Measurements from ENCODE around the gene C5orf58.
"Not testable (repeated sequence)": the region's sequence is repeated elsewhere in the genome, so short reads cannot be mapped to it uniquely, and the experiment has no call there.

Gene C5orf58

GRCh38 chr5:170225326-170226128 lies 7.3 kb upstream of the C5orf58 start:
- DNase-seq, result peak; percentile 36

DNA sequence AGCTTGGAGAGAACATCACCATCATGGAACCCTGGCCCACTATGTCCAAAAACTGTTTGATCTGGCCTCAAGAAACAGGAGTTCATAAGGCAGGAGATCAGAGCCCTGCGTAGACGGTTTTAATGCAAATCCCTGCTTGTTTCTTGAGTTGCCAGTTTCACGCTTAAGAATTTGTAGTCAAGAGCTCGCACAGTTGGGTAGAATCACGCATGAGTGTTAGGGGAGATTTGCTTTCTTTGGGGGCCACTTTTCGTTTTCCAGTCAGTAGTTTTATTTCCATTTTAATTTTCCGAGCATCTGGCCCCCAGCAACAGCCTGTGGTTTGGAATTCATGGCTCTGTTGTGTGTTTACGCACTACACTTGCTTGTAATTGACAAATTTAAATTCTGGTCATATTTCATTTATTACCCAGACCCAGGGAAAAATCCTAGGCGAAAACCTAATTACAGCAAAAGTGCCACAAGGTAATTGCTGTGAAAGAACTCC lies 6.6 kb upstream of the C5orf58 start:
- no peak for DNase-seq

DNA sequence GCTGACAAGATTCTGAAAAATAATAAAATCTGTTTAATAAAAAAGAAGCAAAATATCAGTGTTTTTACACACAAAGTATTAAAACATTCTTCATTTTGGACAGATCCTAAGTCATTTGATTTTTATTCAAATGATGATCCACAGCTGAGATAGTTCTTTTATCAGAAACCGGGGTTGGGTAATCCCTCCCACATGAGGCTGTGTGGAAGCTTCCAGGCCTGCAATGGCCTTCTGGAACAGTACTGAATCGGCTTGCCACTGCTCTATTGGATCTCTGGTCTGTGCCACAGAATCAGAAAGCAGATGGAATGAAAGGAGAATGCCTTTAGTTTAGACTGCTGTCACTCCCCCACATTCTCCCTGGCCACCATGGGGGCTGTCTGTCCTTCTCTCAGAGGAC lies 6.1 kb upstream of the C5orf58 start:
- DNase-seq, result no peak

DNA sequence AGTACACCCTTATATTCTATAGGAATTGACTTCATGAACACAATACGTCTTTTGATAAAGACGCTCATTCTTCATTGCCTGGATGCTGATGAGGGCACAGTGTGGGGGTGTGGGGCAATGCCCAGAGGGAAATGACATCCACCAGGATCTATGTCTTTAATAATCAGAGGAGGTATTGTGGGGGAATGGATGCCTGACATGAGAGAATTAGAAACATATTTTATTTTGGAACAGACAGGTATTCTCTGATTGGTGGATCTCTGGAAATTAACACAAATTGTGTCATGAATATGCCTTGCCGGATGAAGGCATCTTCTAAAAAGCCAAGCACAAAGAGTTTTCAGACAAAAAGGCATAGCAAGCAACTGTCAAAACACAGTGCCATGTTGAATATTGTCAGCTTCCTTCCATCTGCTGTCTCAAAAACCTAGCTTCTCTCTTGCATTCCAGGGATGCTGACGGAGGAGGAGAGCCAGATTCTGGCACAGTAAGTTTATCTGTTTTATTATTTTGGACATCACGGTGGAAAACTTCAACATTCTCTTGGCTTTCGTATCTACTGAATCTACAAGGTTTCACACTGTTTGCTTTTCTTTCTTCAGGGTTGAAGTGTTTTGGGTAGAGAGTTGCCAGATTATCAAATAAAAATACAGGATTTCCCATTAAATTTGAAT lies 3.9 kb upstream of the C5orf58 start:
- DNase-seq, result no peak

GRCh38 chr5:170233358-170233892 lies 640 bp downstream of the C5orf58 start:
- DNase-seq, result no peak

DNA sequence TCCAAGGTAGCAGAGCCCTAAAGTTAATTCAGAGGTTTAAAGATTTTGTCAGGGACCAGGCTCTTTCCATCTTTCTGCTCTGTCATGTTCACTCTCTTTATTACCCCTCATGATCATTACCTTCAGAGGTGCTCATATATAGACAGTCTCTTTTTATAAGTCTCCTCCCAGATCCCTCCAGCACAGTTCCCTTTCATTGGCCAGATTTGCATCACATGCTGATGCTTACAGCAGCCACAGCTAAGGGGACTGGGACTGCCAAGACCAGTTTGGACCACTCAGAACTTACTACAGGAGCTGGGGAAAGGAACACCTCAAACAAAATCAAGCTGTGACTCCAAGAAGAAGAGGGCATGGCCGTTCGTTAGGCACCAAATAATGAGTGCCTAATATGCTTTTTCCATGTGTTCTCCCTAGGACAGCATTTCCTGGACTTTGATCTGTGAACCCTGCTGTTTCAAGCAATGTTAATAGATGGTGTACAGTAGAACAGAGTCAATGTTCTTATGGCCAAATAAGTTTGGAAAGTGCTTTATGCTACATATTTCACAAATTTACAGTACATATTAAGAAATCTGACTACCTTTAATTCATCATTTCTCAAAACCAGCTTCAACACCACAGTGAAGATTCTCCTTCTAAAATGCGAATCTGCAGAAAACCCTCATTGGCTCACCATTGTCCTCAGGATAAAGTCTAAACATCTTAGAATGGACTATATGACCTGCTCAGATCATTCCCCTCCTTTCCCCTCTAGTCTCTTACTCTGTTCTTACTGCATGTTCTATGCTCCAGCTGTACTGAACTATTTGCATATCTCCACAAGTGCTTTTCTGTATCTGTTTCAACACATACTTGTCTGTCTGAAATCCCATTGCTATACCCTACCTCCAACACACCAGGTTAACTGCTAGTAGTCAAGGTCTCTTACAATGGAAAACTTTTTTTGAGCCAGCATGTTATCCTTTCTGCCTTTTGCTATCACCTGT lies 3.4 kb downstream of the C5orf58 start:
- no peak for DNase-seq

- DNase-seq, result no peak
Measured at GRCh38 chr5:170238456-170239196, 5.8 kb downstream of the C5orf58 start.

- DNase-seq, result not testable (repeated sequence)
Measured at GRCh38 chr5:170245436-170245835, 12.7 kb downstream of the C5orf58 start.

GRCh38 chr5:170246126-170246870 lies 13.5 kb downstream of the C5orf58 start:
- DNase-seq, result no peak

DNA sequence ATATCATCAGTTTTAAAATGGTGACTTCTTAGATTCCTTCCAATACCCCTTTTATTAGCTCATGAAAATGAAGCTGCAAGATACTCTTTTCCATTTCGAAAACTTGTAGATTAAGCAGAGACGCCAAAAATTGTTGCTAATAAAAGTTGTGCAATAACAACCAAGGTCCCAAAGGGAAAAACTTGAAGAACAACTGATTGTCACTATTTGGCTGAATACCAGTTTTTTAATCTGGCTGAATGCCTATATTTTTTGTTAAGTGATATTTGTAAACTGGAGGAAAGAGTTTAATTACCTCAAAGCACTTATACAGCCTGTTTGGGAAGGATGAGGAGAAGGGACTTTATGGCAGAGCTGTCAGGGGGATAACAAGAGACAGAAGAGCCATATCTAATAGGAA lies 14.6 kb downstream of the C5orf58 start:
- no peak for DNase-seq

GRCh38 chr5:170248172-170248930 lies 15.6 kb downstream of the C5orf58 start:
- DNase-seq, result no peak

DNA sequence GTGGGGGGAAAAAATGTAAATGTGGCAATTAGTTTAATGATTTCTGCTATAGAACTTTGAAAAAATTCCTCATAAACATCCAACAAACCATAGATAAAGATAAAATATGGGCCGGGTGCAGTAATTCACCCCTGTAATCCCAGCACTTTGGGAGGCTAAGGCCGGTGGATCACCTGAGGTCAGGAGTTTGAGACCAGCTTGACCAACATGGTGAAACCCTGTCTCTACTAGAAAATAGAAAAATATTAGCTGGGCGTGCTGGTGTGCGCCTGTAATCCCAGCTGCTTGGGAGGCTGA lies 16.1 kb downstream of the C5orf58 start:
- not testable (repeated sequence) for DNase-seq

DNA sequence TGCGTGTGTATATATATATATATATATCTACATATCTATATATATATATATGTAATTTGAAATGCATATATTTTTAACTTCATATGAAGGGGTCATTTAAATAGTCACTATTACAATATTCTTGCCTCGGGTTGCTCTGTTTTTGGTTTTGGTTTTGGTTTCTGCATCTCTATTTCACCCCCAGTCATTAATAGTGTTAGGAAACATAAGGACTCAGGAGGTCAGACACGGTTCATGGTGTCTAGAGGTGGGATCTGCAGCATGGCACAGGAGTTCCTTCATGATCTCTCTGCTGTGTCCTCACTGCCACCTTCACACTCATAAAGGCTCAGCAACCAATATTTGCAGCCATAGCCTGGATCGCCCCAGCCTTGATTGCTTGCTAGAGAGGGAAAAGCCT lies 16.6 kb downstream of the C5orf58 start:
- no peak for DNase-seq

- DNase-seq, result no peak
Measured at GRCh38 chr5:170250810-170251317, 18.1 kb downstream of the C5orf58 start.

- DNase-seq, result no peak
Measured at GRCh38 chr5:170251462-170251861, 18.7 kb downstream of the C5orf58 start.

DNA sequence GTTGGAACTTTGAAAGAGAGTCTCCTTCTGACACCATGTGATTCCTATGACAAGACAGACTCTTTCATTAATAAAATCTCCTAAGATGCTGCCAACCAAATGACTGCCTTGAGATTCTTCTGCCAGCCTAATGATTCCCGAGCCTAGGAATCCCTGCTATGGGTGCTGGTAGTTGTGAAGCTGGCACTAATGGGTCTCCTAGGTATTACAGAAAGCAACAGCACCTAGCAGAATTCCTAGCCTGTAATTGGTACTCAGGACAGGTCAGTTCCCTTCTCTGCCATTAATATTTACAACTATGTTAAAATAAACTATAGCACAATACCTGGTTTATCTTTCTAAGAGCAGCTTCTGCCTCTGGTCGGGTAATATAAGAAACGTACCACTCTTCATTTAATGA lies 19.3 kb downstream of the C5orf58 start:
- no peak for DNase-seq

GRCh38 chr5:170252720-170253350 lies 20.1 kb downstream of the C5orf58 start:
- DNase-seq, result no peak

DNA sequence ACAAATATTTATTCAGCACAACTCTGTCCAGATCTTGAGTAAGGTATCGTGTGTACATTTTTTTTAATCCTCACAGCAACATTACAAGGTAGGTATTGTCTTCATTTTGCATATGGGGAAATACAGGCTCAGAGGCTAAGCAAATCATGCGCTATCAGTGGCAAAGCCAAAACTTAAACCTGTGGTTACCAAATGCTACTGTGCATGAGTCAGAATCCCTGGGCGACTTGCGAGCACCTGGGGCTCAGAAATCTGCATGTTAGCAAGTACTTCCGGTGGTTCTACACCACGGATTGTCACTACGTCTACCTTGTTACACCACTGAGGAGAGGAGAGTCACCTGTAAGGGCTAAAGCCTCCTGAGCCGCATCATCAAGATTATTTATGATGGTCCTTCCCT lies 21.3 kb downstream of the C5orf58 start:
- no peak for DNase-seq

DNA sequence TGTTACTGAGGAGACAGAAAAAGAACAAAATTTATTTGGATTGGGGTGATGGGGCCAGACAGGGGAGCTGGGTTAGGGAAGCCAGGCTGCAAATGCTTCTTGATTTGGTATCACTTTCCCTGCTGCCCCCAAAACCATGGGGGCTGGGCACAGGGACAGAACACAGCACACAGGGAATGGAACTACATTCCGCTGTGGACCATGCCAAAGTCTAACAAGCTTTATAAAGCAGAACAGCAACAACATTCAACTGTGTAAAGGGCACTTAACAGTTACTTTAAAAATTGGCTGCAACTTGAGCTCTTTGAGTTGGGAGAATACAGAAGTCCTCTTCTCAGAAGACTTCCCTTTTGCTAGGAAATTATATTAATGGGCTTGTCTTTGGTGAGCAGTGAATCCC lies 23.8 kb downstream of the C5orf58 start:
- DNase-seq, result no peak

- DNase-seq, result no peak
Measured at GRCh38 chr5:170257370-170257769, 24.6 kb downstream of the C5orf58 start.

Measured in NCI-H1092 treated with DMSO at 0.1 percent for 48 hours (cell line).